Stimulated activated CD4-positive, alpha-beta T cell treated with anti-CD3 and anti-CD28 coated beads, Interleukin-2, amount 100 ng/mL, for 24 hours (primary cell): ENCODE data around the gene WAPL.
A peak's percentile ranks its signal among the peaks of the same experiment; 100 is the strongest.

ENCODE experiments used
- DNase-seq, 2 donors: peaks; one replicate each; pipeline ENCODE4 v3.0.0-alpha.2; 2020

WAPL gene

GRCh38 chr10:86520871-86521677 lies 518 bp downstream of the WAPL start:
- peak; percentile 57 to 64 for DNase-seq

DNA sequence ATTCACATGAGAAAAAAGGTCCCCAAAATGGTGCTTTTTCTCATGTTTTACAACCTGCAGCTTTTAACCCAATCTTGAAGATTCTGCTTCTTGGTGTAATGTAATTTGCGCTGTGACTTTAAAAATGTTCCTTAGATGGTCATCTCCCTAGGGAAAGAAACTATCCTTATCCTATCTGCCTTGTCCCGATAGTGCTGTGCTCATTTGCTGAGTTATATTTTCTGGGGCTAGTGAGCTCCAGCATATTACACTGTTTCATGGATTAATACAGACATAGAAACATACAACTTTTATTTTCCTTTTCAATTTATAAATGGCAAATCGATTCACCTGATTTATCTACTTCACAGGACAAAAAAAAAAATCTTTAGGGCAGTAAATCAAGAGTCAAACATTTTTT lies 2.8 kb downstream of the WAPL start:
- no peak for DNase-seq

DNA sequence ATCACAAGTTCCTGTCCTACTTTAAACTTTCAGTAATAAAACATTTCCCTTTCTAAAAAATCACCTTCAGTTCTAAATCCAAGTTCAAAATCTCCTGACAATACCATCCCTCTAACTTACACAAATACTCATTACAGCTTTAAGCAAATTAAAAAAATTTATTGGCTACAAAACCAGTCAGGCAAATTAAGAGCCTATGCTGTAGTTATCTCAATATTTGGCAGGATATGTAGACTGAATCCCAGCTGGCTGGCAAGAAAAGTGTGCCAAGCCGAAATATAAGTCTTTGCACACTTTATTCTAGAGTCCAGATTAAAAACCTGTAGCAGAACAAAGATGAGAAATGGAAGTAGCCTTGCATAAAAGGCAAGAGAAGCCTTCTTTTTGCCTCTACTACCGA lies 9.5 kb downstream of the WAPL start:
- DNase-seq = no peak

DNA sequence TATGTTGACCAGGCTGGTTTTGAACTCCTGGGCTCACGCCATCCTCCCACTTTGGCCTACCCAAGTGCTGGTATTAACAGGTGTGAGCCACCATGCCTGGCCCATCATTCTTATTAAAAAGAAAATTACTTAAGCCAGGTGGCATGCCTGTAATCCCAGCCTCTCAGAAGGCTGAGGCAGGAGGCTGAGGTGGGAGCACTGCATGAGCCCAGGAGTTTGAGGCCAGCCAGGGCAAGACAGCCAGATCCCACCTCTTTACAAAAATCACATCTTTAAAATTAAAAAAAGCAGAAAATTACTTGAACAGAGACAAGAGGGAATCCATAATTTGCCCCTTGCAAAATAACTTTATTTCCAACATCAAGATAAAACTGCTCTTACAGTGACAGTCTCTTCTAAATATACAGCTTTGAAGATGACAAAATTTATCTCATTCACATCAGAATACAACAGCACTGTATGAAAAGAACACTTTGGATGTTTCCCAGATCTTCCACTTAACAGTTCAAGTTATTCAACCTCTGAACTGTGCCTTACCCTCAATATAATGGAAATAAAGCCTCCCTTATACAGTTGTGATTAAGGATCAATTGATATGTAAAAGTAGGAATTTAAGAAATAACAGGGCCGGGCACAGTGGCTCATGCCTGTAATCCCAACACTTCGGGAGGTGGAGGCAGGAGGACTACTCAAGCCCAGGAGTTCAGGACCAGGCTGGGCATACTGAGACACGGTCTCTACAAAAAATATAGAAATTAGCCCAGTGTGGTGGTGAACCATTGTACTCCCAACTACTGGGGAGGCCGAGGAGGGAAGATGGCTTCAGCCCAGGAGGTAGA lies 10.3 kb downstream of the WAPL start:
- no peak for DNase-seq

GRCh38 chr10:86509145-86509544 lies 12.4 kb downstream of the WAPL start:
- no peak for DNase-seq

DNA sequence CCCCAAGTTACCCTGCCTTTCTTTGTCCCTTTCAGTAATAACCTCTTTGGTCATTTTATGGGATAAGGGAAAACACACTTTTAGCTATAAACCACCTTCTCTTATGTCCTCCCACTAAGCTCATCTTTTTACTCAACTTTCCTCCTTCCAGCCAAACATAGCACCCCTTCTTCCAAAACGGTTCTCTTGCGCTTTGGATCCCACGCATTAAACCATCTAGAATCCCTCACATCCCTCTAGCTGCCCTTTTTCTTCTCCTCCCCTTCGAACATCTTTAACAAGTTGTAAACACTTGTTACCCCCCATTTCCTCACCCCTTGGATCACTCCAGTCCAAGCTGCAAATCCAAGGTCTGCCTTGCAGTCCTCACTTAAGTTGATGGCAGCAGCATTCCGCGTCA lies 13.4 kb downstream of the WAPL start:
- no peak for DNase-seq

DNA sequence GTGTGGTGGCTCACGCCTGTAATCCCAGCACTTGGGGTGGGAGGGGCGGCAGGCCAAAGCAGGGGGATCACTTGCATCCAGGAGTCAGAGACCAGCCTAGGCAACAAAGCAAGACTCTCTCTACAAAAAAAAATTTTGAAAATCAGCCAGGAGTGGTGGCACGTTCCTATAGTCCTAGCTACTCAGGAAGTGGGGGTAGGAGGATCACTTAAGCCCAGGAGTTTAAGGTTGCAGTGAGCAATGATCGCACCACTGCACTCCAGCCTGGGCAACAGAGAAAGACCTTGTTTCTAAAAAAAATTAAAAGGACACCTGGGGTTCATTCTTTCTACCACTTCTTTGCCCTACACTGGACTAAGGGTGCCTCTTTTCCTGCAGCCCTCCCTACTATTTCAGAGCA lies 15.1 kb downstream of the WAPL start:
- no peak for DNase-seq

GRCh38 chr10:86506062-86506461 lies 15.5 kb downstream of the WAPL start:
- no peak for DNase-seq

DNA sequence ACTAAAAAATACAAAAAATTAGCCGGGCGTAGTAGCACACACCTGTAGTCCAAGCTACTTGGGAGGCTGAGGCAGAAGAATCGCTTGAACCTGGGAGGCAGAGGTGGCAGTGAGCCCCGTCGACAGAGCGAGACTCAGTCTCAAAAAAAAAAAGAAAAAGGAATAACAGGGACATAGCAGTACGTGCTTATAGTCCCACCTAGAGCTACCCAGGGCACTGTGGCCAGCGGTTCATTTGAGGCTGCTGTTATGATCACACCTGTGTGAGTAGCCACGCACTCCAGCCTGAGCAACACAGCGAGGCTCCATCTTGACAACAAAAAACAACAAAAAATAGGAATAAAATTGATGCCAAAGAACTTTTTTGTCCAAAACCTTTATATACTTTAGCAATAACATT lies 17.1 kb downstream of the WAPL start:
- no peak for DNase-seq

- no peak for DNase-seq
These were observed 20.7 kb downstream of the WAPL start for GRCh38 chr10:86500846-86501245.

GRCh38 chr10:86498598-86498997 lies 23.0 kb downstream of the WAPL start:
- no peak for DNase-seq

GRCh38 chr10:86497621-86498020 lies 24.0 kb downstream of the WAPL start:
- DNase-seq = no peak

DNA sequence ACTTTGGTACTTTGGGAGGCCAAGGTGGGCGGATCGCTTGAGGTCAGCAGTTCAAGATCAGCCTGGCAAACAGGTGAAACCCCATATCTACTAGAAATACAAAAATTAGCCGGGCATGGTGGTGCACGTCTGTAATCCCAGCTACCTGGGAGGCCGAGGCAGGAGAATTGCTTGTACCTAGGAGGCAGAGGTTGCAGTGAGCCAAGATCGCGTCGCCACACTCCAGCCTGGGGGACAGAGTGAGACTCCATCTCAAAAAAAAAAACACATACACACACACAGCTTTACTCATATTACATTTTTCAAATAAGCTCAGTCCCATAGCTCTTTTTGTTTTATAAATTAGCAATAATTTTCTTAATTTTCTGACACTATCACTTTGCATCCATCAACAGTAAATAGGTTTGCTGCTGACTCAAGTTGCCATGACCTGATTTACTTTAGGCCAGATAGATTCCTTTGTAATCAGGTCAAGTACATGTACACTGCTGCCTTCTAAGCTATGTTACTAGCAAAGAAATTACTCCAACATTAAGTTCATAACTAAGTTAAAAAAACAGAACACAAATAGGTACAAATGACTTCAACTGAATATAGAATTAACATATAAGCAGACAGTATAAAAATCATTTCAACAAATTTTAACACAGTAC lies 31.5 kb downstream of the WAPL start:
- no peak for DNase-seq

- no peak for DNase-seq
These were observed 32.4 kb downstream of the WAPL start for GRCh38 chr10:86489071-86489810.

GRCh38 chr10:86486856-86487255 lies 34.7 kb downstream of the WAPL start:
- DNase-seq = no peak

- no peak for DNase-seq
These were observed 37.9 kb downstream of the WAPL start for GRCh38 chr10:86483664-86484063.

DNA sequence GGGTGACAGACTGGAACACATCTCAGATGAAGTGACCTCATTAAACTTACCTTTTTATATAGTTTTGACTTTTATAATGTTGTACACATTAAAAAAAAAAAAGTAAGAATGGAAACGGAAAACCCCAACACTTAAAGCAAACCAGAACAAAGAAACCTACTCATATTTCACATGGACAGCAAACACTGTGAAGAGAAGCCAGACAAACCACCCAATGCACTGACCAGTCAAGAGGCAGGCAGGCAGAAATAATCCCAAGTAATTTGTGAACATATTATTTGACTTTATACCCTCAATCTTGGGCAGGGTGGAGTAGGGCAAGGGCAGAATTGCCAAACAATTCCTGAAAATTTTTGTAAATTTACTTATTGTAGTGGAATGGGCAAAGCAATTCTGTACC lies 39.8 kb downstream of the WAPL start:
- DNase-seq = no peak

DNA sequence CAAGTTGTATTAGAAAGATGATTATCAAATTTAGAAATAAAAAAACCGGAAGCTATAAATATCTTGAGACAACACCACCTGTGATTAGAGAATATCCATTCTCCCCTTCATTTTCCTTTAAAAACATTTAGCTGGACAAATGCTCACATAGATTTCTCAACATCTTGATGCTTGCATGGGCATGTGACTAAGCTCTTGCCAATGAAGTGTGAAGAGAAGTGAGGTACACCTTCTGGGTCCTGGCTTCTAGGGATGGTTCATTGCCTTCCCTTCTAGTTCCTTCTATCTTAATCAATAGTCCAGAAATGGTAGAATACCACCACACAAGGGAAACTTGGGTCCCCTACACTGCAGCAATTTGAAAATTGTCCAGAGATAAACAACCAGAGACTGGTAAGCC lies 41.0 kb downstream of the WAPL start:
- DNase-seq = no peak

- no peak for DNase-seq
These were observed 49.5 kb downstream of the WAPL start for GRCh38 chr10:86472061-86472460.

GRCh38 chr10:86461963-86462804 lies 59.4 kb downstream of the WAPL start:
- no peak for DNase-seq

DNA sequence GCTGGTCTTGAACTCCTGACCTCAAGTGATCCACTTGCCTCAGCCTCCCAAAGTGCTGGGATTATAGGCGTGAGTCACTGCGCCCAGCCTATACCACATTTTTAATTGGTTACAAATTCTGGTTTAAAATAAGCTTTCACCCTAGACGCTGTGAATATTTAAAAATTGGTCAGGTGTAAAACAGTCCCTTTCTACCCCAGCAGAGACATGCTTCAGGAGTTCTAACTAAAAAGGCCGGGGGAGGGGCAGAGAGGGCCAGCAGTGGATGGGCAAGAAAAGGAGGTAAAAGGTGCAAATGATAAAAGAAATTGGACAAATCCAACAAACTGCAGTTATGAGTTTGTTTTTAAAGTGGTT lies 70.0 kb downstream of the WAPL start:
- DNase-seq = no peak
